ENCODE data around the gene KCNH2.
A peak's percentile ranks its signal among the peaks of the same experiment; 100 is the strongest.

KCNH2 gene

GRCh38 chr7:150973571-150974451 lies 4.3 kb downstream of the KCNH2 start:
- peak; percentile 86 for DNase-seq

- DNase-seq = no peak
Observed at GRCh38 chr7:150972741-150973140, 5.4 kb downstream of the KCNH2 start.

GRCh38 chr7:150972023-150972468 lies 6.1 kb downstream of the KCNH2 start:
- no peak for DNase-seq

- DNase-seq = no peak
Observed at GRCh38 chr7:150971242-150972022, 6.7 kb downstream of the KCNH2 start.

- DNase-seq = no peak
Observed at GRCh38 chr7:150970424-150970823, 7.7 kb downstream of the KCNH2 start.

- DNase-seq = no peak
Observed at GRCh38 chr7:150969475-150969874, 8.6 kb downstream of the KCNH2 start.

GRCh38 chr7:150968734-150969372 lies 9.3 kb downstream of the KCNH2 start:
- no peak for DNase-seq

GRCh38 chr7:150968056-150968733 lies 9.9 kb downstream of the KCNH2 start:
- DNase-seq = no peak

GRCh38 chr7:150967349-150967748 lies 10.8 kb downstream of the KCNH2 start:
- DNase-seq = no peak

GRCh38 chr7:150966002-150966401 lies 12.1 kb downstream of the KCNH2 start:
- DNase-seq = no peak

GRCh38 chr7:150965273-150965830 lies 12.8 kb downstream of the KCNH2 start:
- DNase-seq = no peak

- no peak for DNase-seq
Observed at GRCh38 chr7:150964593-150965111, 13.5 kb downstream of the KCNH2 start.

GRCh38 chr7:150963707-150964559 lies 14.2 kb downstream of the KCNH2 start:
- no peak for DNase-seq

- DNase-seq = no peak
Observed at GRCh38 chr7:150962553-150963399, 15.3 kb downstream of the KCNH2 start.

GRCh38 chr7:150962290-150962552 lies 15.9 kb downstream of the KCNH2 start:
- DNase-seq = no peak

- no peak for DNase-seq
Observed at GRCh38 chr7:150961510-150962289, 16.4 kb downstream of the KCNH2 start.

- no peak for DNase-seq
Observed at GRCh38 chr7:150959739-150960734, 18.1 kb downstream of the KCNH2 start.

- no peak for DNase-seq
Observed at GRCh38 chr7:150959081-150959480, 19.0 kb downstream of the KCNH2 start.
